ENCODE measurements around the gene MACROD1. TPM values are rescaled to one million over a fixed set of nuclear protein-coding genes. Genes with fewer than 3 reads are reported as not detected.
A peak's percentile ranks its signal among the peaks of the same experiment; 100 is the strongest.

The MACROD1 gene
- total and polyA plus RNA-seq, 9 of the 15 experiments (the other 6 are each of a cell fraction or from before 2014, with no cell fraction given), result 1.1 to 60.0 (median 26.4) TPM

DNA sequence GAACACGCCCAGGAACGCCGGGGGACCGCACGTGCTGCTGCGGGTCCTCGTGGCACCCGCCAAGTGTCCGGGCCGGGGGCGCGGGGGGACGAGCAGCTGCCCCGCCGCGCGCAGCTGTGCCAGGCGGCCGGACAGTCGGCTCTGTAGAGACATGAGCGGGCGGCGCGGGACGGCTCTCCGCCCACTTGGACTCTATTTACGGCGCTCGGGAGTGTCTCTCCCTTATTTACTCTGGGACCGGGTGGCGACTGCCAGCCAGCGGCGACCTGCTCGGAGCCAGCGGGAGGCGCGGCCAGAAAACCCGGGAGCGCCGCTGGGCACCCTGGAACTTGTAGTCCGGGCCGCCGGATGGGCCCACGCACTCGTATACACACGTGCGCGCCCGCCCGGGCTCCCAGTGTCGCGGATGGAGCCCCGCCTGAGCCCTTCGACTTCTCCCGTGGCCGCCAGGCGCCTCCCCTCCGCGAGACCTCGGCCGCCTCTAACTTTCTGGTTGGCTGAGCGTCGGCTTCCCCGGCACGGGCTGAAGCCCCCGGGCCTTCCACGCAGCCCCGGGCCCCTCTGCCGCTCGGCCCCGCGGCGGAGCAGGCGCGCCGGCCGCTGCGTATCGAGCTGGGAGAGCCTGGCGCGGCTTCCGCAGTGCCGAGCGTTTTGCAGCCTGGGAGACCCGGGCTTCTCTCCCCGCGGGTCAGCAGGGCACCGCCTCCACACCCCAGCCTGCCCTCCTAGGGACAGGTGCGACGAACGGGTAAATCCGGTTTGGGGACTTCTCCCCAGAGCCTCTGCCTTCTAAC lies at the start of gene MACROD1 (continued):
- TF ChIP-seq, protein P1, sequence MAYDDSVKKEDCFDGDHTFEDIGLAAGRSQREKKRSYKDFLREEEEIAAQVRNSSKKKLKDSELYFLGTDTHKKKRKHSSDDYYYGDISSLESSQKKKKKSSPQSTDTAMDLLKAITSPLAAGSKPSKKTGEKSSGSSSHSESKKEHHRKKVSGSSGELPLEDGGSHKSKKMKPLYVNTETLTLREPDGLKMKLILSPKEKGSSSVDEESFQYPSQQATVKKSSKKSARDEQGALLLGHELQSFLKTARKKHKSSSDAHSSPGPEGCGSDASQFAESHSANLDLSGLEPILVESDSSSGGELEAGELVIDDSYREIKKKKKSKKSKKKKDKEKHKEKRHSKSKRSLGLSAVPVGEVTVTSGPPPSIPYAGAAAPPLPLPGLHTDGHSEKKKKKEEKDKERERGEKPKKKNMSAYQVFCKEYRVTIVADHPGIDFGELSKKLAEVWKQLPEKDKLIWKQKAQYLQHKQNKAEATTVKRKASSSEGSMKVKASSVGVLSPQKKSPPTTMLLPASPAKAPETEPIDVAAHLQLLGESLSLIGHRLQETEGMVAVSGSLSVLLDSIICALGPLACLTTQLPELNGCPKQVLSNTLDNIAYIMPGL (CRISPR knock-in tag; IDR thresholded peaks at IDR 0.05), result peak; percentile 79; the same call in 1 of the 2 replicates
- TF ChIP-seq ZKSCAN3 (CRISPR knock-in tag; IDR thresholded peaks at IDR 0.05), result no peak
- TF ChIP-seq MAFG (tag; conservative IDR thresholded peaks at IDR 0.05), result no peak
- TF ChIP-seq MTA2 (IDR thresholded peaks at IDR 0.05; ENCODE audit: low read depth), result no peak
- TF ChIP-seq CTBP1 (IDR thresholded peaks at IDR 0.05; ENCODE audit: borderline replicate concordance), result peak; percentile 68; the same call in 1 of the 2 replicates
- TF ChIP-seq L3MBTL2 (IDR thresholded peaks at IDR 0.05), result peak; percentile 93
- no peak for TF ChIP-seq RBM22 (IDR thresholded peaks at IDR 0.05; ENCODE audit: low read depth, low read length, poor library complexity, severe bottlenecking)
- no peak for TF ChIP-seq ADNP (tag; IDR thresholded peaks at IDR 0.05)
- TF ChIP-seq LEF1 (IDR thresholded peaks at IDR 0.05), result no peak
- peak; percentile 80 for TF ChIP-seq TBP (optimal IDR thresholded peaks at IDR 0.05; ENCODE audit: low read depth, low read length)
- TF ChIP-seq, protein P2, sequence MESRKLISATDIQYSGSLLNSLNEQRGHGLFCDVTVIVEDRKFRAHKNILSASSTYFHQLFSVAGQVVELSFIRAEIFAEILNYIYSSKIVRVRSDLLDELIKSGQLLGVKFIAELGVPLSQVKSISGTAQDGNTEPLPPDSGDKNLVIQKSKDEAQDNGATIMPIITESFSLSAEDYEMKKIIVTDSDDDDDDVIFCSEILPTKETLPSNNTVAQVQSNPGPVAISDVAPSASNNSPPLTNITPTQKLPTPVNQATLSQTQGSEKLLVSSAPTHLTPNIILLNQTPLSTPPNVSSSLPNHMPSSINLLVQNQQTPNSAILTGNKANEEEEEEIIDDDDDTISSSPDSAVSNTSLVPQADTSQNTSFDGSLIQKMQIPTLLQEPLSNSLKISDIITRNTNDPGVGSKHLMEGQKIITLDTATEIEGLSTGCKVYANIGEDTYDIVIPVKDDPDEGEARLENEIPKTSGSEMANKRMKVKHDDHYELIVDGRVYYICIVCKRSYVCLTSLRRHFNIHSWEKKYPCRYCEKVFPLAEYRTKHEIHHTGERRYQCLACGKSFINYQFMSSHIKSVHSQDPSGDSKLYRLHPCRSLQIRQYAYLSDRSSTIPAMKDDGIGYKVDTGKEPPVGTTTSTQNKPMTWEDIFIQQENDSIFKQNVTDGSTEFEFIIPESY (CRISPR knock-in tag; IDR thresholded peaks at IDR 0.05), result 0 out of 2 replicates have a peak, but pooled peaks have one; percentile 55
- TF ChIP-seq, protein P3, sequence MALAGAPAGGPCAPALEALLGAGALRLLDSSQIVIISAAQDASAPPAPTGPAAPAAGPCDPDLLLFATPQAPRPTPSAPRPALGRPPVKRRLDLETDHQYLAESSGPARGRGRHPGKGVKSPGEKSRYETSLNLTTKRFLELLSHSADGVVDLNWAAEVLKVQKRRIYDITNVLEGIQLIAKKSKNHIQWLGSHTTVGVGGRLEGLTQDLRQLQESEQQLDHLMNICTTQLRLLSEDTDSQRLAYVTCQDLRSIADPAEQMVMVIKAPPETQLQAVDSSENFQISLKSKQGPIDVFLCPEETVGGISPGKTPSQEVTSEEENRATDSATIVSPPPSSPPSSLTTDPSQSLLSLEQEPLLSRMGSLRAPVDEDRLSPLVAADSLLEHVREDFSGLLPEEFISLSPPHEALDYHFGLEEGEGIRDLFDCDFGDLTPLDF (CRISPR knock-in tag; IDR thresholded peaks at IDR 0.05), result no peak; the same call in none of the 2 replicates
- TF ChIP-seq, protein P4, sequence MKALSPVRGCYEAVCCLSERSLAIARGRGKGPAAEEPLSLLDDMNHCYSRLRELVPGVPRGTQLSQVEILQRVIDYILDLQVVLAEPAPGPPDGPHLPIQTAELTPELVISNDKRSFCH (CRISPR knock-in tag; IDR thresholded peaks at IDR 0.05), result no peak
- TF ChIP-seq, protein P4 (tag; IDR thresholded peaks at IDR 0.05), result no peak; the same call in 1 of the 2 replicates
- TF ChIP-seq ZNF217 (CRISPR knock-in tag; IDR thresholded peaks at IDR 0.05), result no peak
- TF ChIP-seq EZH2 (IDR thresholded peaks at IDR 0.05; ENCODE audit: borderline replicate concordance, low read depth, low read length), result no peak
- TF ChIP-seq GATAD2B (IDR thresholded peaks at IDR 0.05; ENCODE audit: borderline replicate concordance), result 0 out of 2 replicates have a peak, but pooled peaks have one; percentile 19
- TF ChIP-seq, protein P5, sequence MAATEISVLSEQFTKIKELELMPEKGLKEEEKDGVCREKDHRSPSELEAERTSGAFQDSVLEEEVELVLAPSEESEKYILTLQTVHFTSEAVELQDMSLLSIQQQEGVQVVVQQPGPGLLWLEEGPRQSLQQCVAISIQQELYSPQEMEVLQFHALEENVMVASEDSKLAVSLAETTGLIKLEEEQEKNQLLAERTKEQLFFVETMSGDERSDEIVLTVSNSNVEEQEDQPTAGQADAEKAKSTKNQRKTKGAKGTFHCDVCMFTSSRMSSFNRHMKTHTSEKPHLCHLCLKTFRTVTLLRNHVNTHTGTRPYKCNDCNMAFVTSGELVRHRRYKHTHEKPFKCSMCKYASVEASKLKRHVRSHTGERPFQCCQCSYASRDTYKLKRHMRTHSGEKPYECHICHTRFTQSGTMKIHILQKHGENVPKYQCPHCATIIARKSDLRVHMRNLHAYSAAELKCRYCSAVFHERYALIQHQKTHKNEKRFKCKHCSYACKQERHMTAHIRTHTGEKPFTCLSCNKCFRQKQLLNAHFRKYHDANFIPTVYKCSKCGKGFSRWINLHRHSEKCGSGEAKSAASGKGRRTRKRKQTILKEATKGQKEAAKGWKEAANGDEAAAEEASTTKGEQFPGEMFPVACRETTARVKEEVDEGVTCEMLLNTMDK (IDR thresholded peaks at IDR 0.05; ENCODE audit: borderline replicate concordance, insufficient read depth, low read depth, low read length, poor library complexity, severe bottlenecking), result peak; percentile 64
- TF ChIP-seq OTX1 (CRISPR knock-in tag; IDR thresholded peaks at IDR 0.05), result no peak
- TF ChIP-seq NBN (IDR thresholded peaks at IDR 0.05; ENCODE audit: low read depth), result no peak
- no peak for TF ChIP-seq CCAR2 (IDR thresholded peaks at IDR 0.05; ENCODE audit: low read depth, low read length)
- no peak for TF ChIP-seq CBFA2T3 (IDR thresholded peaks at IDR 0.05)
